Measurements from ENCODE around the gene SURF4.
"Not testable (repeated sequence)": the region's sequence is repeated elsewhere in the genome, so short reads cannot be mapped to it uniquely, and the experiment has no call there.

The SURF4 gene

DNA sequence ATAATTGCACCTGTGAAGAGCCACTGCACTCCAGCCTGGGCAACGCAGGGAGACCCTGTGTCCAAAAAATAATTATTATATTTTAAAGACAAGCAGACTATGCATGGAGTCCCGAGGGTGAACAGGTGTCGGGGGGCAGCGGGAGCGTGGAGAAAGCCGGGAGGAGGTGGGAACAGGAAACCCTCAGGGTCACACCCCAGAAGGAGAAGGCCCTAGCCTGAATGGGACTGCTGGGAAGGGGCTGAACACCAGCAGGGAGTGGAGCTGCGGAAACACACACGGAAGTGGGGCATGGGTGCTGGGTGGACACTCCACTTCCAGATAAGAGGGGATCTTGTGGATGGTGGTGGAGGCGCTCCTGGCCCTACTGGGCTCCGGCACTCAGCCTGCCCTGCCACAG lies 52.6 kb downstream of the SURF4 start:
- DNase-seq (ENCODE audit: low read depth, low spot score): no peak
- Histone ChIP-seq H3K27ac (ENCODE audit: low read length) (no peak overlapping the region), H3K4me1 (ENCODE audit: control insufficient read depth, insufficient read depth, low read length) (no peaks in the 10 kb centered on the region), H3K4me3 (ENCODE audit: low read length) (no peak overlapping the region), H3K27me3 (ENCODE audit: control insufficient read depth, insufficient read depth, low read length) (no peaks in the 10 kb centered on the region), H3K36me3 (ENCODE audit: control insufficient read depth, insufficient read depth, low read length) (no peaks in the 10 kb centered on the region), H3K9me3 (ENCODE audit: control insufficient read depth, insufficient read depth, low read length) (no peaks in the 10 kb centered on the region)
- WGBS (ENCODE audit: insufficient coverage, insufficient read length): no CpG with 5 or more reads among the region's 10 CpGs

DNA sequence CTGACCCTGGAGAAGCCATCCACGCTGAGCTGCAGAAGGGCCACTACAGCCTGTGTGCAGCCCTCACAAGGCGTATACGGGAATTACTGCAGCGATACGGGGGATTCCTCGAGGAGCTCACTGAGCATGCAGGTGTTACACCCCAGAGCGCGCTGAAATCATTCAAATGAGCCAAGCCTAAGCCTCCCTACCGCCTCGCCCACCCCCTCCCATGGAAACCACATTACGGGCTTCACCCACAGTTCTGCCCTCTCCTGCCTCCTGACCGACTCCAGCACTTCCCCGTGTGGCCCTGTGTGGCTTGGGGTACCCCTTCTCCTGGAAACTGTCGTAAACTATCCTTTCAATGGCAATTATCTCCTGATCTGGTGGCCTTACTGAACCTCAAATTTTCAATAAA lies 53.2 kb downstream of the SURF4 start:
- Histone ChIP-seq H3K4me3 (ENCODE audit: low read length) (no peak overlapping the region), H3K27me3 (ENCODE audit: control insufficient read depth, insufficient read depth, low read length) (no peaks in the 10 kb centered on the region), H3K9me3 (ENCODE audit: control insufficient read depth, insufficient read depth, low read length) (no peaks in the 10 kb centered on the region), H3K27ac (ENCODE audit: low read length) (no peak overlapping the region), H3K36me3 (ENCODE audit: control insufficient read depth, insufficient read depth, low read length) (no peaks in the 10 kb centered on the region), H3K4me1 (ENCODE audit: control insufficient read depth, insufficient read depth, low read length) (no peaks in the 10 kb centered on the region)
- no CpG with 5 or more reads among the region's 14 CpGs for WGBS (ENCODE audit: insufficient coverage, insufficient read length)
- DNase-seq (ENCODE audit: low read depth, low spot score): no peak

DNA sequence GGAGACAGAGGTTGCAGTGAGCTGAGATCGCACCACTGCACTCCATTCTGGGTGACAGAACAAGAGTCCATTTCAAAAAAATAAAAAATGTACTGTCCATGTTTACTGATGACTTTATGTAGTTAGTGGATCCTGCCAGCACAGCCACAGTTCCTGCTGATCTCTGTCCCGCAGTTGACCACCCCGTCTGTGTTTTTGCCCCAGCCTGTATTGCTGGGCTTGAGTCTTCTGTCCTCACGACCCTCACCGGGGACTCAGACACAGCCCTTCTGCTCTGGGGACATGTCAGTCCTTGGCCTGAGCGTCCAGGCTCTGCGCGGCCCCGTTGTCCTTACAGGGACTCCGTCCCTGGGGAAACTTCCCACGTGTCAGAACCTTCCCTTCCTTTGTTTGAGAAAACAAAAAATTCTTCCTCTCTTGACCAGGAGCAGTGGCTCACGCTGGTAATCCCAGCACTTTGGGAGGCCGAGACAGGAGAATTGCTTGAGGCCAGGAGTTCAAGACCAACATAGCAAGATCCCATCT lies 54.4 kb downstream of the SURF4 start:
- Histone ChIP-seq H3K4me3 (ENCODE audit: low read length) (no peak overlapping the region), H3K27me3 (ENCODE audit: control insufficient read depth, insufficient read depth, low read length) (no peaks in the 10 kb centered on the region), H3K27ac (ENCODE audit: low read length) (no peak overlapping the region), H3K9me3 (ENCODE audit: control insufficient read depth, insufficient read depth, low read length) (no peaks in the 10 kb centered on the region), H3K36me3 (ENCODE audit: control insufficient read depth, insufficient read depth, low read length) (no peaks in the 10 kb centered on the region), H3K4me1 (ENCODE audit: control insufficient read depth, insufficient read depth, low read length) (no peaks in the 10 kb centered on the region)
- WGBS (ENCODE audit: insufficient coverage, insufficient read length): no CpG with 5 or more reads among the region's 13 CpGs
- DNase-seq (ENCODE audit: low read depth, low spot score): no peak

DNA sequence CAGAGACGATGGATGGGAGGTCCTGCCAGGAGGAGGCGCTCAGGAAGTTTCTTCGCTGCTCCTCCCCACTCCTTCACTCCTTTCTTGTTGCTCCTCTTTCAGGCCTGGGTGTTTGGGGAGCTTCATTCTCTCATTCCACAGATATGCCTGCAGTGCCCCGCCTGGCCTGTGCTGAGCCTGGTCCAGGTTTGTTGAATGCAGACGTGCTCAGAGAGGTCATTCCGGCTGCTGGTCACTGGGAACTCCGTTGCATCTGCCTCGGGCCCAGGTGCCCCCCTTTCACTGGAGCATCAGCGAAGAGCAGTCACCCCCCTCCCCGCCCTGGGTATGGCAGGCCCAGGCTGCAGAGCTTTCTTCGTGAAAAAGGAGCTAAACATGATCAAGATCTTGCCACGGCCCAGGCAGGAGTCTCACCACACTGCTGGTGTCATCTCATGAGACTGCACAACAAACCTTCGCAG lies 55.4 kb downstream of the SURF4 start:
- Histone ChIP-seq H3K36me3 (ENCODE audit: control insufficient read depth, insufficient read depth, low read length) (no peaks in the 10 kb centered on the region), H3K4me1 (ENCODE audit: control insufficient read depth, insufficient read depth, low read length) (no peaks in the 10 kb centered on the region), H3K4me3 (ENCODE audit: low read length) (no peak overlapping the region), H3K27ac (ENCODE audit: low read length) (no peak overlapping the region), H3K9me3 (ENCODE audit: control insufficient read depth, insufficient read depth, low read length) (no peaks in the 10 kb centered on the region), H3K27me3 (ENCODE audit: control insufficient read depth, insufficient read depth, low read length) (no peaks in the 10 kb centered on the region)
- DNase-seq (ENCODE audit: low read depth, low spot score): no peak
- WGBS (ENCODE audit: insufficient coverage, insufficient read length): no CpG with 5 or more reads among the region's 13 CpGs

DNA sequence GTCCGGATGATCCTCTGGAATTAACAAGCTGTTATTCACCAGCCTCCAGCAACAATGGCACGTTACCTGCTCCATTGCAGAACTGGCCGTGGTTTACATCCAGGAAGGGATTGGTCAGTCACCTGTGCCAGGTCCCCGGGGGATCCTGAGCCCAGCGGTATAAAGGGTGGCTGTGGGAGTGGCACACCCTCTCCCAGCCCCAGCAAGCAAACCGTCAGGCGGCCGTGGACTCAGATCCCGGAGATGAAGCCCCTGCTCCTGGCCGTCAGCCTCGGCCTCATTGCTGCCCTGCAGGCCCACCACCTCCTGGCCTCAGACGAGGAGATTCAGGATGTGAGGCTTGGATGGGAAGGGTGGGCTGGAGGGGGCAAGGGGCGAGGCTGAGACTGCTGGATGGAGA lies 58.3 kb downstream of the SURF4 start:
- not testable (repeated sequence) for H3K4me3 ChIP-seq (ENCODE audit: low read length); DNase-seq (ENCODE audit: low read depth, low spot score); H3K27me3 ChIP-seq (ENCODE audit: control insufficient read depth, insufficient read depth, low read length); H3K9me3 ChIP-seq (ENCODE audit: control insufficient read depth, insufficient read depth, low read length); H3K4me1 ChIP-seq (ENCODE audit: control insufficient read depth, insufficient read depth, low read length); H3K36me3 ChIP-seq (ENCODE audit: control insufficient read depth, insufficient read depth, low read length); H3K27ac ChIP-seq (ENCODE audit: low read length)
- no CpG with 5 or more reads among the region's 13 CpGs for WGBS (ENCODE audit: insufficient coverage, insufficient read length)

DNA sequence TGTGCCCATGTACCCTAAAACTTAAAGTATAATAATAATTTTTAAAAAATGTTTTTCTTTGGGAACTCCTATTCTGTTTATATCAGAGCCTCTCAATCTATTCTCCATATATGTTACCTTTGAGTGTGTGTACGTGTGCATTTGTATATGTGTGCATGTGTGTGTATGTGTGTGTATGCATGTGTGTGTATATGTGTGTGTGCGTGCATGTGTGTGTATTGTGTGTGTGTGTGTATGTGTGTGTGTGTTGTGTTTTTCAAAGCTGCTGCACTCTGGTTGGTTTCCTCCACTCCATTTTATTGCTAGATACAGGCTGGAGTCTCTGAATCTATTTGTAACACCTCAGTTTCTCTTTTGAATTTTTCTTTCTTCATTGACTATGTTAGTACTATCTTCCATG lies 59.9 kb downstream of the SURF4 start:
- WGBS (ENCODE audit: insufficient coverage, insufficient read length): no CpG with 5 or more reads among the region's 2 CpGs
- Histone ChIP-seq H3K27ac (ENCODE audit: low read length) (no peak overlapping the region), H3K27me3 (ENCODE audit: control insufficient read depth, insufficient read depth, low read length) (no peaks in the 10 kb centered on the region), H3K9me3 (ENCODE audit: control insufficient read depth, insufficient read depth, low read length) (no peaks in the 10 kb centered on the region), H3K36me3 (ENCODE audit: control insufficient read depth, insufficient read depth, low read length) (no peaks in the 10 kb centered on the region), H3K4me3 (ENCODE audit: low read length) (no peak overlapping the region), H3K4me1 (ENCODE audit: control insufficient read depth, insufficient read depth, low read length) (no peaks in the 10 kb centered on the region)
- DNase-seq (ENCODE audit: low read depth, low spot score): no peak
